GM18861 (cell line): ENCODE data around the gene IFI27L1.
A peak's percentile ranks its signal among the peaks of the same experiment; 100 is the strongest.
"Not testable (repeated sequence)": the region's sequence is repeated elsewhere in the genome, so short reads cannot be mapped to it uniquely, and the experiment has no call there.

Source experiments
- ATAC-seq: cut with Tn5 transposase; IDR thresholded peaks from one replicate; pipeline ENCODE4 v1.9.1; 2021; ENCODE audit not compliant: unreplicated experiment

Gene IFI27L1

GRCh38 chr14:94047581-94047980, 33.5 kb upstream of the IFI27L1 start:
- no peak for ATAC-seq

- no peak for ATAC-seq
Measured at GRCh38 chr14:94048691-94049624, 32.2 kb upstream of the IFI27L1 start.

GRCh38 chr14:94049625-94050023, 31.5 kb upstream of the IFI27L1 start:
- ATAC-seq = no peak

DNA sequence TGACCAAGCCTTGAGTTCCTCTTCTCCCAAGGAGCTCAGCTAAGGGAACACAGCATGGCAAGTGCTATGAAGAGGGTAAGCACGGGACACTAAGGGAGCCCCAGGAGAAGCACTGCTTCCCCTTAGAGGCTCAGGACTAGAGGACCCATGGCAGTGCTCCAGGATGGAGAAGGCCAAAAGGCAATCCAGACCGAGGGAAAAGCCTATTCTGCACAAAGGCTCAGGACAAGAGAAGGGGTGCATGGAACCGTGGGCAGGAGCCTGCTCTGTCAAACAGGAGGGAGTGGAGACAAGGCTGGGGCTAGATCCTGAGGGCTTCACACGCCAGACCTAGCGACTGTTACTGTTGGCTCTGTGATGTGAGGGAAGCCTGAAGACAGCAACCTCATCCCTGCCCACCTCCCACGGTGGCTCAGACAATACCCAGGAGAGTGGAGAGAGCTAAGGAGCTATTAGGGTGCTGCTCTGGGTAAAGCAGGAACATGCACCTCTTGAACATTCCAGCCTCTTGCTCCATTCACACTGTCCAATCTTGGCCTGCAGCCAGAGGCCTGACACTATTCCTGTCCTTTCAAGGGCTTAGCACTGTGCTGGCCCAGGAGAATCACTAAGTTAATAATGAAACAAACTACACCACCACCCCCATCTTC, 30.8 kb upstream of the IFI27L1 start:
- no peak for ATAC-seq

DNA sequence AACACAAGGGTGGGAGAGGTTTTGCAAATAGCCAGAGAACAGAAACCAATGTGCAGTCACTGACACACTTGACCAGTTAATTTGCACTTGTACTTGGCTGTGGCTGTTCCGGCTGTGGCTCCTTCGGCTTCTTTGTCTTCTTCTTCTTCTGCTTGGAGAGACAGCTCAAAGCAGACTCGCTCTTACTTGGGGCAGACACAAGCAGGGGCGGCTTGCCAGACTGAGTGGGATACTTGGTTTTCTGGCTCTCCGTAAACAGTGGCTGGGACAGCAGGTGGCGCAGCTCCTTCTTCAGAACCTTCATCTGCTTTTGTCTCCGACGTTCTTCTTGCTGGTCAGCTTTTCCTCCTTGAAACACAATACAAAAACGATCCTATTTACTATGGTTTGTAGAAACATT, 30.0 kb upstream of the IFI27L1 start:
- ATAC-seq = no peak

DNA sequence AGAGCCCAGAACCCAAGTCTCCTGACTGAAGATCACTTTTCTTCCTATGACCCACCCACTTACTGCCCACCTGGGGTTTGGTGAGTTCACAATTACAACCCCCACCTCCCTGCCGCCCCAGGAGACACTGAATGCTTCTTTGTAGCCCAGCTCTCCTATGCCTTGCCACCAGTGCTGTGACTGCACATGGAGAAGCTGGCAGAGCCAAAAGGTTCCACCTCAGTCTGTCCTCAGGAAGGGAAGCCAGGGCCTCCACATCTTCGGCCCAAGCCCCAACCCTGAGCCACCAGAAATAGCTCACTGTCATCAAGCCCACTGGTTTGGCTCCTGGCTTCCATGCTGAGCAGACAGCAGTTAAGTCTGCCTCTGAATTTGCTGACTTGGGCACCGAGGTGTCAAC, 29.3 kb upstream of the IFI27L1 start:
- no peak for ATAC-seq

- ATAC-seq = no peak
Measured at GRCh38 chr14:94052199-94052598, 28.9 kb upstream of the IFI27L1 start.

DNA sequence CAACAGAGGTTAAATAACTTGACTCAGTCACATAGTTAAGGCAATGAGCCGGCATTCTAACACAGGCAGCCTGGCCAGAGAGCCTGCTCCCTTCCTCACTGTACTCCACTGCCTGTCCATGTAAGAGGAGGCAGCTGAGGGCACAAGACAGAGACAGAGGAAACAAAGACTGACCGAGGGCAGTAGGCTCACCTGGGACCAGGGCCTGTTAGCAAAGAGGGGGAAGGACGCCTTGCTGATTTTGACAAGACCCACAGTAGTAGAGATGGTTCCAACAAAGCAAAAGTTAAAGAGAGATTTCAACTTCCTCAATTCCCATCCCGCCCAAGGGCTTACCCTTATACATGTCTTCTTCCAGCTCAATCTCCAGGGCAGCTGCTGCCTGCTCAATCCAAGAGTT, 28.4 kb upstream of the IFI27L1 start:
- ATAC-seq = no peak

DNA sequence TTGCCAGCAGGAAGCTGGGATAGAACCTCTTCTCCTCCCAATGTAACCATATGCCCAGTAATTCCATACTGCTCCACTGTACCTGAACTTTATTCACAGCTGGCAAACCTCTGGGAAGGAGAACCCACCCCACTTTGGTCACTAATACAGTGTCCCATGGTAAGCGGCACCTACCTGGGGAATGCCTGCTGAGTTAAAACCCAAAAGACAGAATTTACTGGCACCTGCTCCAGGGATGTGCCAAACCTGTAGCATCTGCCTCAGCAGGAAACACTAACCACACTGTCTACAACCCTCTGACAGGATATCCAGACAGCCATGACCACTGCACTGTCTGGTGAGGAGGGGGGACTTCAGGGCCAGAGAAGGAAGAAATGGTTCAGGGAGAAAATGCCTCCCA, 26.7 kb upstream of the IFI27L1 start:
- no peak for ATAC-seq

- ATAC-seq = no peak
Measured at GRCh38 chr14:94054936-94055335, 26.2 kb upstream of the IFI27L1 start.

DNA sequence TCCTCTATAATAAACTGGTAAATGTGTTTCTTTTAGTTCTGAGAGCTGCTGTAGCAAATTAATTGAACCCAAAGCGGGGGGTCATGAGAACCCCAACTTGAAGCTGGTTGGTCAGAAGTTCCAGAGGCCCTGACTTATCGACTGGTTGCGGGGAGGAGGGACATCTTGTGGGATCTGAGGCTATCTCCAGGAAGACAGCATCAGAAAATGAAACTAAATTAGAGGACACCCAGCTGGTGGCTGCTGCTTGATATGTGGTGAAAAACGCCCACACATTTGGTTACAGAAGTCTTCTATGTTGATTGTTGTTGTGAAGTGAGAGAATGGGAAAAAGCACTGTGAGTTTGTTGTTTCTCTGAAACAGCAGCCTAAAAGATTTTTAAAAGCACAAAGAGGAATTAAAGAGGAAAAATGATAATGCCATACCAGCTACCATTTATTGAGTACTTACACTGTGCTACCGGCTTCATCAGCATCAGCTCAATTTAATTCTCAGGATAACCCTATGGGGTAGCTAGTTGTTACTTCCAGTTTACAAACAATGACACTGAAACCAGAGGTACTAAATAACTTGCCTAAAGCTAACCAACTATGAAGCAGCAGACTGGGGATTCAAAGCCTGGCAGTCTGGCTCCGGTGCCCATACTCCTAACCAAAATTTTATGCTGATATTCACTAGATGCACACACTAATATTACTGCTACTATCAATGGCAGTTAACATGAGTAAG, 24.4 kb upstream of the IFI27L1 start:
- ATAC-seq = peak; percentile 61

- no peak for ATAC-seq
Measured at GRCh38 chr14:94058128-94058673, 22.9 kb upstream of the IFI27L1 start.

DNA sequence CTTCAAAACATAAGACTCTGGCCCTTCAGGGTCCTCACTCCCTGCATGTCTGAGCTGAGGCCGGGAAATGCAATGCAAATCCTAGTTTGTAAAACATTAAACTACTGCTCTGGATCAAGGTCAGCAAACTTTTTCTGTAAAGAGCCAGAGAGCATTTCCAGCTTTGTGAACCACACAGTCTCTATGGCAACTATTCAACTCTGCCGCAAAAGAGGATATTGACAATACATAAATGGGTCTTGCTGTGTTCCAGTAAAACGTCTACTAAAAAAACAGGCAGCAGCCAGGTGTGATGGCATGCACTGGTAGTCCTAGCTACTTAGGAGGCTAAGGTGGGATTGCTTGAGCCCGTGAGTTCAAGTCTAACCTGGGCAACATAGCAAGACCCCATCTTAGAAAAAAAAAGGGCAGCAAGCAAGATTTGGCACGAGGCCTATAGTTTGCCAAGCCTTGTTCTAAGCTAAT, 22.4 kb upstream of the IFI27L1 start:
- ATAC-seq = no peak

DNA sequence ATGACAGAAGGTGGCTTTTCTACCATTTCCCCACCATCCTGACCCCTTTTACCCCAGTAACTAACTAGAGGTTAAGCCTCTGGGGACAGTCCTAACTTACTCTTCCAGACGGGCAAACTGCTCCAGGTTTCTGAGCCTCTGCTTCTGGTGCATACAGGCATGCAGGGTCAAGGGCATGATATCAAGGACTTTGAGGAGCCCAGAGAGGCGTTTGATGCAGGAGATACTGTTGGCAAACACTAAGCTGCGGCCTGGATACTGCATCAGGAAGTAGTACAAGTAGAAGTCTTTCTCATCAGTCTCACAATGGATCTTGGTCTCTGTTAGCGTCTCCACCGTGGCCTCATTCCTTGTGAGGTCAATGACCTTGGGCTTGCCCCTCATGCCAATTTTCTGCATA, 21.1 kb upstream of the IFI27L1 start:
- ATAC-seq = no peak

DNA sequence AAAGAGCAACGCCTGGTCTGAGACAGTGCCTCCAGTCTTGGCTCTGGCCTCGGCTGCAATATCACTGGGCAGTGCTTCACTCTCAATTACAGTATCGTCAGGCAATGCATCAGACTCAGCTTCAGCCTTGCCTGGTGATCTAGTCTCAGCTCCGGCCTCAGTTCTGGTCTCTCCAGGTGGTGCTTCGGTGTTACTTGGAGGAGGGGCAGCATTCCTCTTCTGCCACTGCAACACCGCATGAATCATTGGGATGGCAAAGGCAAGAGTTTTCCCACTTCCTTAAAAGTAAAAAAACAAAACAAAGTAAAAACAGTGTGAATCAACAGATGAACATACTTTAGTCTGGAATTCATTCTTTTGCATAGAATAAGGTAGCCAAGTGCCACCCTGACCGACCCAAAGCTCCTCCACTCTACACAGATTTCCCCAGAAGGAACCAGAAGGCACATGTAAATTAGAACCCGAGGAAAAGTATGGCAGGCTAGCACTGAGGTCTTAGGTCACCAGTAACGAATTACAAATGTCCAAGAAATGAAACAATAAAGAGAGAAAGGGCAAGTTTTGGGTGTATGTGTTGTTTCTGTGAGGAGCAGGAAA, 18.7 kb upstream of the IFI27L1 start:
- ATAC-seq = no peak

DNA sequence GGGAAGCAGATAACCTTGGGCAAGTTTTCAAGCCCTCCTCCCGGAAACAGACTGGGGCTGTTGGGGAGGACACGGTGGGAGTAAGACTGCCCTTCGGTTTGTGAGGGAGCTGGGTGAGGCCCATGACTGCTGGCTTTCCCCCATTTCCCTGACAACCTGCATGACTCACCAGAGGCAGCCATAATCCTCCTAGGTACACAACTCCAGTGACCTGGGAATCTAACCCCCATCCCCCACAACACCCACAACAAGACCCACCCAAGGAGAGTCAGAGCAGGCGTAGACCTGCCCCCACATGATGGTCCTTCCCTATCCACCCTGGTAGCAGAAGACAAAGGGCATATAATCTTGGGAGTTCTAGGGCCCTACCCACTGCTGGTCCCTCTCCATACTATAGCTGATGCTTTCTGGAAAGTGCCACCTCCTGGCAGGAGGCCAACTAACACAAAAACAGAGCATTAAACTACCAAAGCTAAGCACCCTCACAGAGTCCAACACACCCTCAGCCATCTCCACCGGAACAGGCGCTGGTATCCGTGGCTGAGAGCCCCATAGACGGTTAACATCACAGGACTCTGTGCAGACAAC, 14.9 kb upstream of the IFI27L1 start:
- no peak for ATAC-seq

- ATAC-seq = not testable (repeated sequence)
Measured at GRCh38 chr14:94072076-94072475, 9.0 kb upstream of the IFI27L1 start.

DNA sequence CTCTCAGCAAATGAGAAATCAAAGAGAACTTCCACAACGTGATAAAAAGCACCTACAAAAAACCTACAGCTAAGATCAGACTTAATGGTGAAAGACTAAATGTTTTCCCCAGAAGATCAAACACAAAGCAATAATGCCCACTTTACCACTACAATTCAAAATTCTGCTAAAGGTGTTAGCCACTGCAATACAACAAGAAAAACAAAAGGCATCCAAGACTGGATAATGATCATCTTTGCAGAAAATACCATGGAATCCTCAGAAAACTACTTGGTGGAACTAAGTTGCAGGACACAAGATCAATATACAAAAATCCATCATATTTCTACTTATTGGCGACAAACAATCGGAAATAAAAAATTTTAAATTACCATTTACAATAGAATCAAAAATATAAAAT, 6.6 kb upstream of the IFI27L1 start:
- no peak for ATAC-seq

DNA sequence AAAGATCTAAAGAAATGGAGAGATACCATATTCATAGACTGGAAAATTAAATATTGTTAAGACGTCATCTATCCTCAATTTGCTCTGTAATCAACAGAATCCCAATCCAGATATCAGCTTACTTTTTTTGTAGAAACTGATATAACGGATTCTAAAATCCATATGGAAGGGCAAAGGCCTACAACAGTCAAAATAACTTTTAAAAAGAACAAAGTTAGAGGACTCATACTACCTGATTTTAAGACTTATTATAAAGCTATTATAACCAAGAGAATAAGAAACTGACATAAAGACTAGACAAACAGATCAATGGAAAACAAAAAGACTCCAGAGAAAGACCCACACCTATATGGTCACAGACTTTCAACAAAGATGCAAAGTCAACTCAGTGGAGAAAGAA, 6.1 kb upstream of the IFI27L1 start:
- no peak for ATAC-seq

GRCh38 chr14:94077111-94077821, 3.8 kb upstream of the IFI27L1 start:
- no peak for ATAC-seq
